GM19467 (cell line): ENCODE data around the gene CAMSAP1.
A peak's percentile ranks its signal among the peaks of the same experiment; 100 is the strongest.
"Not testable (repeated sequence)": the region's sequence is repeated elsewhere in the genome, so short reads cannot be mapped to it uniquely, and the experiment has no call there.

Source experiments
- ATAC-seq: cut with Tn5 transposase; IDR thresholded peaks from one replicate; pipeline ENCODE4 v1.9.1; 2021; ENCODE audit warnings: mild to moderate bottlenecking, moderate library complexity; ENCODE audit not compliant: unreplicated experiment

Gene CAMSAP1

GRCh38 chr9:135907431-135908092 lies at the start of gene CAMSAP1:
CAMSAP1 (minus strand) TSS chr9:135907546; CDS start chr9:135907159, 387 bp downstream.
- ATAC-seq = peak; percentile 61

GRCh38 chr9:135956802-135957174 lies 49.4 kb upstream of the CAMSAP1 start:
- no peak for ATAC-seq

GRCh38 chr9:135955934-135956801 lies 48.8 kb upstream of the CAMSAP1 start:
- no peak for ATAC-seq

GRCh38 chr9:135952664-135953206 lies 45.4 kb upstream of the CAMSAP1 start:
- no peak for ATAC-seq

- no peak for ATAC-seq
These were observed 44.7 kb upstream of the CAMSAP1 start for GRCh38 chr9:135951889-135952663.

- not testable (repeated sequence) for ATAC-seq
These were observed 44.0 kb upstream of the CAMSAP1 start for GRCh38 chr9:135951310-135951709.

- ATAC-seq = not testable (repeated sequence)
These were observed 43.5 kb upstream of the CAMSAP1 start for GRCh38 chr9:135950841-135951240.

- ATAC-seq = no peak
These were observed 42.9 kb upstream of the CAMSAP1 start for GRCh38 chr9:135950135-135950682.

GRCh38 chr9:135949501-135950134 lies 42.3 kb upstream of the CAMSAP1 start:
- no peak for ATAC-seq

GRCh38 chr9:135948968-135949367 lies 41.6 kb upstream of the CAMSAP1 start:
- no peak for ATAC-seq

- no peak for ATAC-seq
These were observed 41.1 kb upstream of the CAMSAP1 start for GRCh38 chr9:135948446-135948845.

GRCh38 chr9:135947582-135947981 lies 40.2 kb upstream of the CAMSAP1 start:
- no peak for ATAC-seq

- not testable (repeated sequence) for ATAC-seq
These were observed 39.8 kb upstream of the CAMSAP1 start for GRCh38 chr9:135947105-135947504.

GRCh38 chr9:135946392-135946994 lies 39.1 kb upstream of the CAMSAP1 start:
- no peak for ATAC-seq

- no peak for ATAC-seq
These were observed 38.6 kb upstream of the CAMSAP1 start for GRCh38 chr9:135945969-135946368.

GRCh38 chr9:135944444-135945252 lies 37.3 kb upstream of the CAMSAP1 start:
- ATAC-seq = no peak

- ATAC-seq = not testable (repeated sequence)
These were observed 36.3 kb upstream of the CAMSAP1 start for GRCh38 chr9:135943604-135944003.

- ATAC-seq = no peak
These were observed 34.1 kb upstream of the CAMSAP1 start for GRCh38 chr9:135941288-135941995.
